IPS-20b (cell line): ENCODE data around the gene SHISA8.

Experiments
- H3K27ac ChIP-seq: one replicate; pipeline ENCODE4 v1.5.1; 2013; ENCODE audit warnings: low read length
- H3K27me3 ChIP-seq: 2 replicates; pipeline ENCODE4 v1.6.1; 2013; ENCODE audit warnings: mild to moderate bottlenecking, low read length, inconsistent platforms; ENCODE audit not compliant: insufficient read depth
- H3K36me3 ChIP-seq: 2 replicates; pipeline ENCODE4 v1.6.1; 2013; ENCODE audit warnings: low read depth, mild to moderate bottlenecking, inconsistent platforms, low read length, moderate library complexity; ENCODE audit not compliant: insufficient read depth
- H3K4me1 ChIP-seq: 2 replicates; pipeline ENCODE4 v1.6.1; 2013; ENCODE audit warnings: mild to moderate bottlenecking, control low read depth, inconsistent platforms, low read length, moderate library complexity; ENCODE audit not compliant: insufficient read depth
- H3K4me3 ChIP-seq: 2 replicates; pipeline ENCODE4 v1.5.1; 2013; ENCODE audit warnings: mild to moderate bottlenecking, low read length, inconsistent platforms
- H3K9ac ChIP-seq: 2 replicates; pipeline ENCODE4 v1.6.1; 2013; ENCODE audit warnings: low read depth, mild to moderate bottlenecking, inconsistent platforms, low read length, moderate library complexity
- H3K9me3 ChIP-seq: 2 replicates; pipeline ENCODE4 v1.6.1; 2013; ENCODE audit warnings: mild to moderate bottlenecking, low read depth, low read length, inconsistent platforms; ENCODE audit not compliant: insufficient read depth

SHISA8 gene

GRCh38 chr22:41931701-41932269, 16.9 kb upstream of the SHISA8 start:
- Histone ChIP-seq H3K4me1 (no peaks in the 10 kb centered on the region), H3K27me3 (peaks cover 21% of the 10 kb centered on the region), H3K4me3 (no peak overlapping the region), H3K36me3 (peaks cover 4% of the 10 kb centered on the region; the same call in 1 of the 2 replicates), H3K27ac (no peak overlapping the region), H3K9ac (no peak overlapping the region), H3K9me3 (no peaks in the 10 kb centered on the region)

- Histone ChIP-seq H3K36me3 (no peaks in the 10 kb centered on the region), H3K9me3 (no peaks in the 10 kb centered on the region), H3K27ac (no peak overlapping the region), H3K4me1 (no peaks in the 10 kb centered on the region), H3K9ac (no peak overlapping the region), H3K4me3 (no peak overlapping the region), H3K27me3 (peaks cover 43% of the 10 kb centered on the region)
Measured at GRCh38 chr22:41929418-41929810, 14.5 kb upstream of the SHISA8 start.

GRCh38 chr22:41928593-41929417, 13.9 kb upstream of the SHISA8 start:
- Histone ChIP-seq H3K9me3 (no peaks in the 10 kb centered on the region), H3K27ac (no peak overlapping the region), H3K4me1 (no peaks in the 10 kb centered on the region), H3K36me3 (no peaks in the 10 kb centered on the region), H3K9ac (no peak overlapping the region), H3K27me3 (peaks cover 47% of the 10 kb centered on the region), H3K4me3 (no peak overlapping the region)

- no peaks in the 10 kb centered on the region for H3K9me3 ChIP-seq
- H3K36me3 ChIP-seq: no peaks in the 10 kb centered on the region
- H3K9ac ChIP-seq: no peak overlapping the region
- H3K27me3 ChIP-seq: peaks cover 57% of the 10 kb centered on the region
- H3K4me1 ChIP-seq: no peaks in the 10 kb centered on the region
- H3K27ac ChIP-seq: no peak overlapping the region
- H3K4me3 ChIP-seq: no peak overlapping the region
Measured at GRCh38 chr22:41927813-41928212, 12.9 kb upstream of the SHISA8 start.

- peaks cover 71% of the 10 kb centered on the region for H3K27me3 ChIP-seq
- no peaks in the 10 kb centered on the region for H3K9me3 ChIP-seq
- H3K9ac ChIP-seq: no peak overlapping the region
- H3K27ac ChIP-seq: no peak overlapping the region
- H3K4me1 ChIP-seq: no peaks in the 10 kb centered on the region
- H3K36me3 ChIP-seq: no peaks in the 10 kb centered on the region
- peak overlapping the region; percentile 34 for H3K4me3 ChIP-seq
Measured at GRCh38 chr22:41925783-41926460, 11.0 kb upstream of the SHISA8 start.

- H3K9me3 ChIP-seq: no peaks in the 10 kb centered on the region
Measured at GRCh38 chr22:41923595-41924276, 8.9 kb upstream of the SHISA8 start.

GRCh38 chr22:41922940-41923594, 8.2 kb upstream of the SHISA8 start:
- Histone ChIP-seq H3K27ac (no peak overlapping the region), H3K9ac (no peak overlapping the region), H3K4me3 (no peak overlapping the region), H3K9me3 (no peaks in the 10 kb centered on the region), H3K4me1 (no peaks in the 10 kb centered on the region), H3K36me3 (no peaks in the 10 kb centered on the region), H3K27me3 (peaks cover 90% of the 10 kb centered on the region)

More at GRCh38 chr22:41923595-41924276, 8.9 kb upstream of the SHISA8 start:
- H3K27ac ChIP-seq: no peak overlapping the region
- no peak overlapping the region for H3K9ac ChIP-seq
- H3K4me1 ChIP-seq: no peaks in the 10 kb centered on the region
- H3K4me3 ChIP-seq: no peak overlapping the region
- peaks cover 90% of the 10 kb centered on the region for H3K27me3 ChIP-seq
- H3K36me3 ChIP-seq: no peaks in the 10 kb centered on the region

- H3K36me3 ChIP-seq: no peaks in the 10 kb centered on the region
- H3K9ac ChIP-seq: no peak overlapping the region
- H3K9me3 ChIP-seq: no peaks in the 10 kb centered on the region
- no peaks in the 10 kb centered on the region for H3K4me1 ChIP-seq
- H3K4me3 ChIP-seq: no peak overlapping the region
- H3K27ac ChIP-seq: no peak overlapping the region
- H3K27me3 ChIP-seq: peaks cover 90% of the 10 kb centered on the region
Measured at GRCh38 chr22:41922328-41922727, 7.5 kb upstream of the SHISA8 start.

GRCh38 chr22:41920271-41920976, 5.5 kb upstream of the SHISA8 start:
- peak overlapping the region; percentile 66; the same call in 1 of the 2 replicates for H3K4me3 ChIP-seq
- H3K4me1 ChIP-seq: no peaks in the 10 kb centered on the region

GRCh38 chr22:41919357-41920224, 4.7 kb upstream of the SHISA8 start:
- no peaks in the 10 kb centered on the region for H3K4me1 ChIP-seq
- H3K4me3 ChIP-seq: peak overlapping the region; percentile 66; the same call in 1 of the 2 replicates
- peak overlapping the region; percentile 48 for H3K9ac ChIP-seq
- H3K27ac ChIP-seq: no peak overlapping the region
- H3K9me3 ChIP-seq: no peaks in the 10 kb centered on the region
- H3K27me3 ChIP-seq: peaks cover 92% of the 10 kb centered on the region
- no peaks in the 10 kb centered on the region for H3K36me3 ChIP-seq

More at GRCh38 chr22:41920271-41920976, 5.5 kb upstream of the SHISA8 start:
- Histone ChIP-seq H3K27ac (no peak overlapping the region), H3K27me3 (peaks cover 92% of the 10 kb centered on the region), H3K9ac (no peak overlapping the region), H3K36me3 (no peaks in the 10 kb centered on the region), H3K9me3 (no peaks in the 10 kb centered on the region)
